Hematopoietic multipotent progenitor cell treated with erythropoietin and hydrocortisone succinate and interleukin-3 and kit ligand, for 8 days (in vitro differentiated cells): Measurements from ENCODE around the gene RUNDC3A.
"Not testable (repeated sequence)": the region's sequence is repeated elsewhere in the genome, so short reads cannot be mapped to it uniquely, and the experiment has no call there.

Experiments used
- DNase-seq: peaks from one replicate; pipeline ENCODE4 v3.0.0-alpha.2; 2015

The RUNDC3A gene

GRCh38 chr17:44346064-44346844, 37.9 kb downstream of the RUNDC3A start:
- no peak for DNase-seq

DNA sequence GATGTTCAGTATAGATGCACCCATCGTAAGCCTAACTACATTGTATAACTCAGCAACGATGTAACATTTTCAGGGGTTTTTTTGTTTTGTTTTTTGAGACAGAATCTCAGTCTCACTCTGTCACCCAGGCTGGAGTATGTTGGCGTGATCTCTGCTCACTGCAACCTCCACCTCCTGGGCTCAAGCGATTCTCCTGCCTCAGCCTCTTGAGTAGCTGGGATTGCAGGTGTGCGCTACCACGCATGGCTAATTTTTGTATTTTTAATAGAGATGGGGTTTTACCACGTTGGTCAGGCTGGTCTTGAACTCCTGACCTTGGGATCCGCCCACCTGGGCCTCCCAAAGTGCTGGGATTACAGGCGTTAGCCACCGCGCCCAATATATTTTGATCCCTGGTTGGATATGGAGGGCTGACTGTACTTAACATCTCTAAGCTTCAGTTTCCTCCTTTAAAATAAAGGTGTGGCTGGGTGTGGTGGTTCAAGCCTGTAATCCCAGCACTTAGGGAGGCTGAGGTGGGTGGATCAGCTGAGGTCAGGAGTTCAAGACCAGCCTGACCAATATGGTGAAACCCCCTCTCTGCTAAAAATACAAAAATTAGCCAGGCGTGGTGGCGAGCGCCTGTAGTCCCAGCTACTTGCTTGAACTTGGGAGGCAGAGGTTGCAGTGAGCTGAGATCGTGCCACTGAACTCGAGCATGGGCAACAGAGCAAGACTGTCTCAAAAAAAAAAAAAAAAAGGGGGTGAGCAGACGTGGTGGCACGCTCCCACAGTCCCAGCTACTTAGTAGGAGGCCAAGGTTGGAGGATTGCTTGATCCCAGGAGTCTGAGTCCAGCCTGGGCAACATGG, 39.0 kb downstream of the RUNDC3A start:
- not testable (repeated sequence) for DNase-seq

GRCh38 chr17:44348234-44348987, 40.0 kb downstream of the RUNDC3A start:
- DNase-seq = no peak

DNA sequence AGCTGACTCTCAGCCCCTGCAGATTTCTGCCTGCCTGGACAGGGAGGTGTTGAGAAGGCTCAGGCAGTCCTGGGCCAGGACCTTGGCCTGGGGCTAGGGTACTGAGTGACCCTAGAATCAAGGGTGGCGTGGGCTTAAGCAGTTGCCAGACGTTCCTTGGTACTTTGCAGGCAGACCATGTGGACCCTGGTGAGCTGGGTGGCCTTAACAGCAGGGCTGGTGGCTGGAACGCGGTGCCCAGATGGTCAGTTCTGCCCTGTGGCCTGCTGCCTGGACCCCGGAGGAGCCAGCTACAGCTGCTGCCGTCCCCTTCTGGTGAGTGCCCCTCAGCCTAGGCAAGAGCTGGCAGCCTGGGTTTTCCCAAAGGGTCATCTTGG, 40.6 kb downstream of the RUNDC3A start:
- no peak for DNase-seq

DNA sequence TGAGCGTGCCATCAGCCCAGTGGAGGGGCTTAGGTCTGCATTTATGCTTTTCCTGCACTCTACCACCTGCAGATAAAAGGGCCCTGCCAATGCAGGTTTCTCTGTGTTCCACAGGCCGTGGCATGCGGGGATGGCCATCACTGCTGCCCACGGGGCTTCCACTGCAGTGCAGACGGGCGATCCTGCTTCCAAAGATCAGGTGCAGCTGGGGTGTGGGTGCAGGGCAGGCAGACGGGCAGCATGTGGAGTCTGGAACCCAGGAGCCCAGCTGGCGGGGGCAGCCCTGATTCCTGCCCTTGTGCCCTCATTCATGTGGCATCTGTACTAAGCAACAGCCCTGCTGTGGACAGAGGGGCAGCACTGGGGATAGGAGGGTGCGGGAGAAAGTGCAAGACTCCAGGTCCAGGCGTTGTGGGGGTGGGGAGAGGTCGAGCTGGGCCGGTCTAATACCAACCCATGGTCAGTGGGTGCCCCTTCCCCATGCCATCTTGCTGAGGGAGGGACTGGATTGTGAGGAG, 41.2 kb downstream of the RUNDC3A start:
- DNase-seq = no peak

- DNase-seq = peak; percentile 75
Observed at GRCh38 chr17:44350733-44351226, 42.4 kb downstream of the RUNDC3A start.

- DNase-seq = no peak
Observed at GRCh38 chr17:44351464-44351863, 43.1 kb downstream of the RUNDC3A start.

DNA sequence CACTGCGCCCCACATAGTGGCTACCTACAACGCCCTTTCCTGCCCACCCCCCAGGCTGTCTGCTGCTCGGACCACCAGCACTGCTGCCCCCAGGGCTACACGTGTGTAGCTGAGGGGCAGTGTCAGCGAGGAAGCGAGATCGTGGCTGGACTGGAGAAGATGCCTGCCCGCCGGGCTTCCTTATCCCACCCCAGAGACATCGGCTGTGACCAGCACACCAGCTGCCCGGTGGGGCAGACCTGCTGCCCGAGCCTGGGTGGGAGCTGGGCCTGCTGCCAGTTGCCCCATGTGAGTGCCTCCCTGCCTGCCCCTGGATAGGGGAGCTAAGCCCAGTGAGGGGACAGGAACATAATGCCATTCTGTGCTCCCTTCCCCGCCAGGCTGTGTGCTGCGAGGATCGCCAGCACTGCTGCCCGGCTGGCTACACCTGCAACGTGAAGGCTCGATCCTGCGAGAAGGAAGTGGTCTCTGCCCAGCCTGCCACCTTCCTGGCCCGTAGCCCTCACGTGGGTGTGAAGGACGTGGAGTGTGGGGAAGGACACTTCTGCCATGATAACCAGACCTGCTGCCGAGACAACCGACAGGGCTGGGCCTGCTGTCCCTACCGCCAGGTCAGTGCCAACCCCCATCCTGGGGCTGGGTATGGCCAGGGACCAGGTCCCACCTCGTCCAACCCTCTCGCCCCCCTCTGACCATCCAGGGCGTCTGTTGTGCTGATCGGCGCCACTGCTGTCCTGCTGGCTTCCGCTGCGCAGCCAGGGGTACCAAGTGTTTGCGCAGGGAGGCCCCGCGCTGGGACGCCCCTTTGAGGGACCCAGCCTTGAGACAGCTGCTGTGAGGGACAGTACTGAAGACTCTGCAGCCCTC, 43.8 kb downstream of the RUNDC3A start:
- no peak for DNase-seq

- no peak for DNase-seq
Observed at GRCh38 chr17:44352828-44353671, 44.6 kb downstream of the RUNDC3A start.

DNA sequence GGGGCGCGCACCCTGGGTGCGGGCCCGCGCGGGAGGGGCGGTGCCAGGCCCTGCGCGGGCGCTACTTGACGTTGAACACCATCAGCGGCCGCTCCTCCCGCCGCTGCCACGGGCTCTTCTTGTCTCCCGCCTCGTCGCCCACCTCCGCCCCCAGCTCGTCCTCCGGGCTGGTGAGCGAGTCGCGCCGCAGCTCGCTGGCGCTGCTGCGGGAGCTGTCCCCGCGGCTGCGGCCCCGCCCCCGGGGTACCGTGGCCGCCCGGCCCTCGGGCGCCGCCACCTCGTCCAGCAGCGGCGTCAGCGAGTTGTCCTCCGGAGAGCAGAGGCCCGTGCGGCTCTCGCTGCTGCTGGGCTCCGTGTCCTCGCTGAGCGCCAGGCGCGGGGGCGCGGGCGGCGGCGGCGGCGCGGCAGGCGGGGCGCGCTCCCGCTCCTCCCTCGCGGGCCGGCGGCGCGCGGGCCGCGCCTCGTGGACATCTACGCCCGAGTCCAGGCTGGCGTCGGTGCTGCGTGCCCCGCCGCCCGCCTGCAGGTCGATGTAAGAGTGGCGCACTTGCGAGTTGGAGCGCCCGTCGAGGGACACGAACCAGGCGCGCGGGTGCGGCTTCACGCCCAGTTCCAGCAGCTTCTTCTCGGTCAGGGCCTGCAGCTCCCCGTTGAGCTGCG, 45.4 kb downstream of the RUNDC3A start:
- no peak for DNase-seq

DNA sequence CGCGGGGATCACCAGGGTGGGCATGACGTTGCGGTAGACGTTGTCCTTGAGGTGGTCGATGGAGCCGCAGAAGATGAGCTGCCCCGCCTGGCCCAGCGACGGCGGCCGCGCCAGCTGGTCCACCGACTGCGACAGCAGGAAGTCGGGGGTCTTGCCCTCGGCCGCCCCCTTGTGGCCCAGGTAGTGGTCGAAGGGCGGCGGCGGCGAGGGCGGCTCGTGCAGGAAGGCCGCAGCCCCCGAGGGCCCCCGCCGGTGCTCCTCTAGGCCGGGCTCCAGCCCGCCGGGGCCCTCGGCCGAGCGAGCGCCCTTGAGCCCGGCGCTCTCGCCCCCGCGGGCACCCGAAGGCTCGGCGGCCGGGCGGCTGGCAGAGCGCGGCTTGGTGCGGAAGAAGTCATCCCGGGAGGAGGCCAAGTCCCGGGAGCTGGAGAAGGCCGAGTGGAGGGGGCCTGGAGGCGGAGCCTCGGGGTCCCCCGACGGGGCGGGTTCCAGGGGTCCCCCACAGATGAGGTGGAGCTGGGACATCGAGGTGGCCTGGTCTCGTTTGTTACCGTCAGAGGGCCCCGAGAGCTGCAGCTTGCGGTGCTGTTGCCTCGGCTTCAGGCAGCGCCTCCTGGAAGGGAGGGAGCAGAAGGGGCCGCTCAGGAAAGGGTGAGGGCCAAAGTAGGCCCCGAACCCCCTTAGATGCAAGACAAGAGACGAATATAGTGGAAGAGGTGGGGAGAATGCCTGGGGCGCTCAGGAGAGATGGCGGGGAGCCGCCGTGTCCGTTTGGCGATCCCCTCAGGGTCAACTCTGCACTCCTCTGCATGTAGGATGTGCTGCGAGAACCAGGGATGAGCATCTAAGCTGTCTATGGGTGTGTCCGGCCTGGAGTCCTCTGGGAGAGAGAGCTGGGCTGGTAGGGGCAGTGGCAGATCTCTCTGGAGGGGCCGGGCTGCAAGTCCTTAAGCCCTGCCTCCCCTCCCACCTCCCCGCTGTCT, 46.5 kb downstream of the RUNDC3A start:
- DNase-seq = peak; percentile 34

- DNase-seq = no peak
Observed at GRCh38 chr17:44355642-44356099, 47.3 kb downstream of the RUNDC3A start.

DNA sequence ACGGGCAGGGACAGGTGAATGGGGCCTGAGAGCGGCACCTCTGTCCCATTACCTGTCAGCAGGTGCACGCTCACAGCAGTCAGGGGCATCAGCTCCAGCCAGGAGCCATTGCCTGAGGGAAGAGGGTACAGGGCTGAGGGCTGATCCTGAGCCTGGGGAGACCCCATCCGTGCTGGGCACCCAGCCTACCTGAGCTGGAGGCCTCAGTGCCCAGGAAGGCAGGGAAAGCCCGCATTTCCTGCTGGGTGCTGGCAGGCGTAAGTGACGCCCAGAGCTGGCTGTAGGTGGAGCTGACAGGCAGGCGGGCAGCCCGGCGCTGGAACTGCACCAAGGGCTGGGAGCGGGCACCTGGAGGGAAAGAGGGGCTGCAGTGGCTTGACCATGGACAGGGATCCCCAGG, 47.8 kb downstream of the RUNDC3A start:
- no peak for DNase-seq

DNA sequence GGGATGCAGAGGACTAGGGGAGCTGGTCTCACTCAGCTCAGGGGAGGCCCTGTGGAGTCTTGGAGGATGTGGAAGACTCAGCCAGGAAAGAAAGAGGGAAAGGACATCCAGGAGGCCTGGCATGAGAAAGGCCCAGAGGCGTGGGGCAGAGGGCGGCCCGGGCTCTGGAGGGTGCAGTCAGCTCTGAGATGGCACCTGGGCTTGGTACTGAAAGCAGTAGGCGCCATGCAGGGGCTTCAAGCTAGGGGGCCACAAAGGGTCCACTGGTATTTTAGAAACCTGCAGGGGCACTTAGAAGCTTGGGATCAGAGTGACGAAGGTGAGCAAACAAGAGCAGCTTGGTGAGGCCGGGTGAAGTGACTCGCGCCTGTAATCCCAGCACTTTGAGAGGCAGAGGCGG, 49.7 kb downstream of the RUNDC3A start:
- DNase-seq = no peak

- DNase-seq = no peak
Observed at GRCh38 chr17:44359006-44359405, 50.6 kb downstream of the RUNDC3A start.

DNA sequence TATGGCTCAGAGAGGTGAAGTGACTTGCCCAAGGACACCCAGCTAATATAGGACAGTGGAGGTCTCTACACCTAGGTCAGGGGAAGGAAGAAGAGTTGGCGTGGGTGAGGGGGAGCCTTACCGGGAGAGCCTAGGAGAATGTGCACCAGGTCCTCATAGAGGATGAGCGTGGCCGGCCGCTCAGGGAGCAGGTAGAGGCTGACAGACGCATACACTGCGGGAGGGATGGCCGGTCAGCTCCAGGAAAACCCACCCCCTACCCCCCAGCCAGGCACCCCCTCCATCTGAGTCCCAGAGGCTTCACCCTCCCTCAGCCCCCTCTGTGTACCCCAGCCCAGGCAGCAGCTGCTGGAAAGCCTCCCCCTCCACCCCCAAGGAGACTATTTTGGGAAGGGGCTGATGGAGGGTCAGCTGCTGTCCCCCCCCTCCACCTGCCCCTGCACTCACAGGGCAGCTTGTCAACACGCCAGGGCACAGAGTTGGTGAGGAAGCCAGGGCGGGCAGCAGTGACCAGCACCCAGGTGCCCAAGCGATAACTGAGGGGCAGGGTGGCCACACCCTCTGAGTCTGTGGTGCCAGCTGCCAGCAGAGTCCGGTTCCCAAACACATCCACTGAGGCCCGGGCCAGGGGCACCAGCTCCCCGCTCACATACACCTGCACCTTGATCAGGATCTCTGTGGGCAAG, 51.2 kb downstream of the RUNDC3A start:
- DNase-seq = no peak

DNA sequence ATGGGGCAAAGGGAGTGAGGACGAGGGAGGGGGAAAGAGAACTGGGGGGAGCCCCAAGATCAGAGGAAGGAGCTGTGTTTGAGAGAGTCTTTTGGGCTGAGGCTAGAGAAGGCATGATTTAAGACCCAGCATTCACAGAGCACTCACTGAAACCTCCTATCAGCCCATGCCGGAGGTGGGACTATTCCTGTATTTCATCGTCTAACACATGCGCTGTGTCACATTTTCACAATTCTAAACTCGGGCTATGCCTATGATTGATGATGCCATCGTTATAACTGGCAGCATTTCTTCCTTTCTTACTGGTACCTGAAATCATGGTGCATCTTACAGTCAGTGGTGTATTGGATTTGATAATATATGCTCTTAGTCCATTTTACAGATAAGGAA, 51.7 kb downstream of the RUNDC3A start:
- no peak for DNase-seq

- no peak for DNase-seq
Observed at GRCh38 chr17:44360826-44361225, 52.4 kb downstream of the RUNDC3A start.
